HUDEP-2 (cell line): ENCODE measurements around the gene KCNQ1.

Experiments
- DNase-seq, 76 experiments: peaks; one replicate each; lab custom pipeline; 2025; ENCODE audit not compliant: unreplicated experiment in 76 of 76; lab: John Stamatoyannopoulos, UW

The KCNQ1 gene

DNA sequence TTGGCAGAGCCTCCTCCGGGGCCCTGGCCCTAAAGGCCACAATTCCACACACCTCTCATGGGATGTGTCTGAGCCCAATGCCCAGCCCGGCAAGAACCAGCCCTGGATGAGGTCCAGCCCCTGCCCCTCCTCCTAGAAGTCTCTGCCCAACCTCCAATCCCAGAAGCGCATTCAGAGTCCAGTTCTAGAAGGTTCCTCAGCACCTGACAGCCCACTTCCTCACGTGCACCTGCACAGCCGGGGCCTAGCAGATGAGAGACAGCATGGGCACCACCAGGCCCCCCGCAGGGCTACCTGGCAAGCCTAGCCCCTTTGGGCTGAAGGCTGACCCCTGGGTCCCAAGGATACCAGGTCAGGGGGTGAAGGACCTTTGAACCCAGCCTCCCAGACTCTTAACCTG lies 452.2 kb downstream of the KCNQ1 start:
- DNase-seq, result no peak

DNA sequence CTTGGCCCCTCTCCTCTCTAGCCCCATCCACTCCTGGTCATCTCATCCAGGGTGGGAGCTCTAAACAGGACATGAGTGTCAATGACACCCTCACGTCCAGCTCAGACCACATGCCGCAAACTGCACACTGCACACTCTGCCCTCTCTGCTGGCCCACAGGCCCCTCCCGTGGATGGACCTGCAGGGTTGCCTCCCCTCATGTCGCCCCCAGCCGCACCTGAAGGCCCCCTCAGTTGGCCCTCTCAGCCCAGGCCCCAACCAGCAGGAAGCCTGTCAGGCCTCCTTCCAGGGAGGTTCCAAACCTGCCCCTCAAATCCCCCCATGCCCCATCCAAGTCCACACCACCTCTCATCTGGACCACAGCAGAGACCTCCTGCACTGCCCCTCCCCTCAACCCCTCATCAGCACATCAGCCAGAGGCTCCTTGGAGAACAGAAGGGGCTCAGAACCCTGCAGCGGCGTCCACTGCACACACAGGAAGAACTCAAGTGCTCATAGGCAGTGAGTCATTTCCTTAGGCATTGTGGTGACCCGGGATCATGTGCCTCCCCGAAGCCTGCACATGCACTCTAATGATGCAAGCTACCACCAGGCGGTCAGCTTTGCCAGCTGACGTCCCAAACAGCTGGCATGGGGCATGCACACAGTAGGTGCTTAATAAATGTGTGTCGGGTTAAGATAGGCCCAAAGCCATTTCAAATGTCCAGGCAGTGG lies 453.7 kb downstream of the KCNQ1 start:
- DNase-seq, result peak in 57 of 76 experiments; percentile 6 to 74 (median 38)
